ENCODE measurements around the gene ARHGAP44.
"Not testable (repeated sequence)": the region's sequence is repeated elsewhere in the genome, so short reads cannot be mapped to it uniquely, and the experiment has no call there.

The ARHGAP44 gene

DNA sequence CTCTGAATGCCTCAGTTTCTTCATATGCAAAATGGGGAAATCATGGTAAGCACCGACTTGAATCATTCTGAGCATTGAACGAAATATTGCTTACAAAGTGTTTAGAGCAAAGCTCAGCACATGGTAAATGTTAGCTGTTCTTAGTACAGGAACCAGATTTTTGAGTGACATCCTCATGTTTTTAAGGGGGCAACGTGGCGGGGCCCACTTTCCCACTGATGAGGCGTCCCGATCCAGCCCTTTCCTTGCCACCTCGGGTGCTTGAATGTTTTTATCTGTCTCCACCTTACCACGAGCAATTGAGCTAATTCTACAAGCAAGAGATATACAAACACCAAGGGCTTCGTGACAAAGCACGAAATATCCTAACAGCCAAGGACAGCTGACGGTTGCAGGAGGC is 178.7 kb downstream of the ARHGAP44 start:
- DNase-seq: no peak

GRCh38 chr17:12973496-12974004 is 184.3 kb downstream of the ARHGAP44 start:
- DNase-seq: no peak

DNA sequence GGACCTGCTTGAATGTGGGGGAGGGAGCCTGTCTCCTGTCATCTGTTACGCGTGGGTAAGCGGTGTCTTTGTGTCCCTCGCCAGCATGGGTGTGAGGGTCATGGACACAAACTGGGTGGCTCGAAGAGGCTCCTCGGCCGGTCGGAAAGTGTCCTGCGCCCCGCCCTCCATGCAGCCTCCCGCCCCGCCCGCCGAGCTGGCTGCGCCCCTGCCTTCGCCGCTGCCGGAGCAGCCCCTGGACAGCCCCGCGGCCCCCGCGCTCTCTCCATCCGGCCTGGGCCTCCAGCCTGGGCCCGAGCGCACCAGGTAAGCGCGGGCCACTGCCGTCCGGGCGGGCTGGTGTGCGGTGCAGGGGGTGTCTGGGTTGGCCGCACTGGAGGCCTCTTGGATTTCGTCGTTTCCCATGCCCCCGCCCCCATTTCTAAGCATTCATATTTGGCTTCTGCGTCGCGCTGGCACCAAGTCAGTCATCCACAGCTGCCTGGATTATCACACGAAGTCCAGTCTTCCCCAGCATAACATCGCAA is 184.8 kb downstream of the ARHGAP44 start:
- no peak for DNase-seq

GRCh38 chr17:12977008-12977751 is 187.9 kb downstream of the ARHGAP44 start:
- no peak for DNase-seq

- DNase-seq: not testable (repeated sequence)
Measured at GRCh38 chr17:12978787-12979186, 189.5 kb downstream of the ARHGAP44 start.

DNA sequence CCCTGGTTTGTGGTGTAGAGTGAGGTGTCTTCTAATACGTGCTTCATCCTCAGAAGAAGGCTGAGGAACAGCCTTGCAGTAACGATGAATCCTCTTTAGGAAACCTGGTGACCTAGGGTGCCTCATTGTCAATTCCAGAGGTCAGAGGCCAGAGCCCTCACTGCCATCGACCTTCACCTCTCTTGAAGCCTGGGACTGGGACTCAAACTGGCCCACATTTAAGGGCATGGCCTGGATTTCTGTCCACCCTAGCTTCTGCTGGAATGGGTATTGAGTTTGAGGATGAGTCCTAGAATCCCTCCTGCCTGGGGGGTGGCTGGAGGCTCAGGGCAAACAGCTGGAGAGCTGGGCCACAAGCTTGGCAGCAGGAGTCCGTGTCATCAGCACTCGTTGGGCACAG is 189.9 kb downstream of the ARHGAP44 start:
- DNase-seq: no peak

- DNase-seq: no peak
Measured at GRCh38 chr17:12979826-12980500, 190.7 kb downstream of the ARHGAP44 start.

DNA sequence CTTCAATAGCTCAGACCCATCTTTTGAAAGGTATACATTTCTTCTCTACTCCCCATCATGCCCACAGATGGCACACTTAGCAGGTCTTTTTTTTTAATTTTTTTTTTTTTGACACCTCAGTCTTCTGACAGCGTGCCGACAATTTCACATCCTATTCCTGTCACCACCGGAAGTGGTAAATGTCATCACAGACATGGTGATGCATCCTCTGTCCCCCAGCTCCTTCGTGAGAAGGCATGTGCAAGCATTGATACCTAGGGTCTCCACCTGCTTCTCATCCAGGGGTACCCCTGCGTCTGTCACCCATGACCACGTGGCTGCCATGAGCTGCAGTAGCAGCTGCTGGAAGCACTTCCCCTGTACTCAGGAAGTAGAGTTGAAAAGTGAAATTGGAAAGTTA is 192.9 kb downstream of the ARHGAP44 start:
- no peak for DNase-seq

DNA sequence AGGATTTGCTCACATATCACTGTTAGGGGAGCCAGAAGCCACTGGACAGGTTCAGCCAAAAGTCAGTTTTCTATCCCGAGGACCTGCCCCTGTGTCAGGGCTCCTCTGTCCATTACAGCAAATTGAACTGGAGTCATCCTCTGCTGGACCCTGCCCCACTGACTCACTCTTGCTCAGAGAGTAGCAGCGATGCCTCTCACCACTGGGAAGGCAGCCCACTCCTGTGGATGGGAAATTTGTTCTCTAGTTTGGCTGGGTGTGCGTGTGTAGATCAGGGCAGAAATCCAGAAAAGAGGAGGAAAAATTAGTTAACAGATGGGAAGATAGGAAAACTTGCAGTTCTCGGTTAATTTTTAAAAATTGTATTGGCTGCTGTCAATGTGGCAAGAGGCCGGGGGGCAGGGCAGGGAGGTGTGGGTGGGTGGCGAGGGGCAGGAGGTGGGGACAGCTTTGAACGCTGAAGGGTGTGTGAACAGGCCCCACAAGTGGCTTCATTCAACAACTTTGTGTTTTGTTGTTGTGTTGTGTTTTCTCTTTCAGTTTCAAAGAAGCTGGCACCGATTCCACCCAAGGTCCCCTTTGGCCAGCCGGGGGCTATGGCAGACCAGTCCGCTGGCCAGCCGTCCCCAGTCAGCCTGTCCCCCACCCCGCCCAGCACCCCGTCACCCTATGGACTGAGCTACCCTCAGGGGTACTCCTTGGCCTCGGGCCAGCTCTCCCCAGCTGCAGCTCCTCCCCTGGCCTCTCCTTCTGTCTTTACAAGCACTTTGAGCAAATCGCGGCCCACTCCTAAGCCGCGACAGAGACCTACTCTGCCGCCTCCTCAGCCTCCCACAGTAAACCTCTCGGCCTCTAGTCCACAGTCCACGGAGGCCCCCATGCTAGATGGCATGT is 194.9 kb downstream of the ARHGAP44 start:
- DNase-seq: no peak

GRCh38 chr17:12985431-12986293 is 196.4 kb downstream of the ARHGAP44 start:
- DNase-seq: no peak

DNA sequence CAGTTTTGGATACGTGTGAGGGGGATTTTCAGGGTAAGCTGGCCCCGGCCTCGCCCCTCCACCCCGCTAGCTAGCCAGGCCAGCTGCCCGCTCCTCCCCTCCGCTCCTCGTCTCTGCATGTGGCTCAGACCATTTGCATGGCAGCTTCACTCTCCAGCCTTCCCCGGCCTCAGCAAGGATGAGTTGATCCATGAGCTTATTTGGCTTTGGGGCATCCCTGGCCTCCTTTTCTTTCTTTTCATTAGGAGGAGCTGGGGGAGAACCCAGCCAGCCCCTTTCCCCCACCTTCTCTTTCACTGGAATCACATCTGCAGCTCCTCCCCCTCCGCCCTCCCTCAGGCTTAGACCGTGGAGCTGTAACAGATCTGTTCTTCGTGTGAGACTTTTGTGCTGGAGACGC is 197.8 kb downstream of the ARHGAP44 start:
- no peak for DNase-seq

DNA sequence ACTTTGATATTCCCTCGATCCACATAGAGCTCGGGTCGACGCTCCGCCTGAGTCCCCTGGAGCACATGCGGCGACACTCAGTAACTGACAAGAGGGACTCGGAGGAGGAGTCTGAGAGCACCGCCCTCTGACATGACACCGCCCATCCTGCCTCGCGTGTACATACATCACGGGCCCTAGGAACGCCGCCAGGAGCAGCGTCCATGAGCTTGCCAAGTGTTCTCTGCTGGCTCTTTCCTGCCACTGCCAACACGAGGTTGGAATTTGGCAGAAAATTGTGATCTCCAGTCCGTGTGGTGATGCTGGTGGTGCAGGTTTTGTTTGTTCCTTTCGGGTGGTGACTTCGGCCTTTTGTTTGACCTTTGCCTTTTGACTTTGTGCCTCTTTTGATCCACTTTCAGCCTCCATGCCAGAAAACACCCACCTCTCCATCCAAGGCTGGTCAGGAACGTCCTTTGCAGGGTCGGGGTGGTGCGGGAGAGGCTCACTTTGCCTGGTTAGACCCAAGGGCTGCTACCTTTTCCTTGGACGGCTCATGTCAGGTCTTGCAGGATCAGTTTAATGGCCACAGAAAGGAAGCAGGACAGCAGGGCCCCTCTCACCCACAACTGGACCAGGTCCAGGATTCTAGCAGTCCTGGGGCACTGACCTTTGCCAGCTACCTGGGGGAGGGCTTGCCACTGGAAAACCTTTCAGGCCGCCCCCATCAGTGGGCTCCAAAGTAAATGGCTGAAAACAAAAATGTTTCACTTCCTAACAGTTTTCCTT is 200.9 kb downstream of the ARHGAP44 start:
- DNase-seq: no peak

GRCh38 chr17:12990926-12991325 is 201.6 kb downstream of the ARHGAP44 start:
- DNase-seq: no peak

- DNase-seq: no peak
Measured at GRCh38 chr17:12992676-12993075, 203.4 kb downstream of the ARHGAP44 start.

GRCh38 chr17:12993631-12994030 is 204.3 kb downstream of the ARHGAP44 start:
- DNase-seq: no peak

DNA sequence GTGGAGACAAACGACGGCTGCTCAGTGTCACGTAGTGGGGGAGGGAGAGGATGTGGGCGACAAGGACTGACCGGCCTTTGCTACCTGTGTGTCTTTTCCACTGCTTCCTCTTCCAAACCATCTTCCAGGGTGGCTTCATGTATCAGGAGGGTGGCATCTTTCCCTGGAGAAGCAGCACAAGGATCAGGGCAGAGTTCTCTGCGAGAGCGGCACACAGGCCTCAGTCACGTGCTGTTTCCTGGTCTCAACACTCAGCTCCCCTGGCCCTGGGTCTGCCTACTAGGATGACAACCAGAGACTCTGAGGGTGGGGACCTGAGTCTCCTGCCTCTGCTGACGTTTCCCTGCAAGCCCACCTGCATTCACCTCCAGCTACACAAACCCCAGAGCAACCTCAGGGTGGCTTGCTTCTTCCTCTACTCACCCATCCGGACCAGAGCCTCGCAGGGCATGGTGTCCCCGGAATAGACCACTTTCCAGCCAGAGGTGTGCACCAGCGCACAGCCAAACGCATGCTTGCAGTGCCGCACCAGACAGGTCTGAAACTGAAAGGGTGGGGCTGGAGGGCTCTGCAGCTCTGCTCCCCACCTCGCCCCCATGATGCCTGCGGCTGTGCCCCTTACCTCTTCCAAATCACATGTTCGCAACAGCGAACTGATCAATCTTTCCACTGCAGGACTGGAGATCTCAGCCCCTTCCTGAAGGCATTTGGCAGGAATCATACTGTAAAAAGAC is 205.2 kb downstream of the ARHGAP44 start:
- DNase-seq: no peak

DNA sequence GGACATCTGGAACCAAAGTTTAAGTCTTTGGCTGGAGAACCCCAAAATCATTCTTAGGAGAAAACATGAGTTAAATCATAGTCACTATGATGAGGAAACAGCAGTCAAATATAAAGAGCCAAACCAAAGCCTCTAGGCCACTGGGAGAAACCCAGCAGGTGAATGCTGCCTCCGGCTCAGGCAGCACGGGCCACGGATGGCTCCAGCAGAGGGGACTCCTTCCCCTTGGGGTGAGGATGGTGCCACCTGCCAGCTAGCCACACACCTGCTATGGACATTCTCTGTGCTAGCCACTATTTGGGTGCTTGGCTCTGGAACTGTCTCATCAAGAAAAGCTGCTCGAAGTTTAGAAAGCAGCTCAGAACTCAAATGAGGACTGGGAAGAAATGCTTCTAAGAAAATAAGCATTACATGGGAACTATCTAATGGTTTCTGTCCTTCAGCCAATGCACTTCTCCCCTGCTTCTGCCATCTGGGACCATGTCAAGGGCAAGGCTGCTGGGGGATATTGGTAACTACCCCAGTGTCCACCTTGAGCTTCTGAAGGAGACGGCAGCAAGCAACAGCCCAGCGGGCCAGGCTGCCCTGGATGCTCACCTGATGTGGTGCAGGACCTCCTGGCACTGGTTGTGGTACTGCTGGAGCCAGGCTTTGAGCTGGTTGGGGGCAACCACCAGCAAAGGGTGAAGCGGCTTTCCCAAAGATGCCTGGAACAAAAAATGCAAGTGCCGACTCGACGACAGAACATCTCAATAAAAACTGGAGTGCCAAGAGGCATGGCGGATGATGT is 206.0 kb downstream of the ARHGAP44 start:
- DNase-seq: no peak

GRCh38 chr17:12995896-12996295 is 206.6 kb downstream of the ARHGAP44 start:
- DNase-seq: no peak

DNA sequence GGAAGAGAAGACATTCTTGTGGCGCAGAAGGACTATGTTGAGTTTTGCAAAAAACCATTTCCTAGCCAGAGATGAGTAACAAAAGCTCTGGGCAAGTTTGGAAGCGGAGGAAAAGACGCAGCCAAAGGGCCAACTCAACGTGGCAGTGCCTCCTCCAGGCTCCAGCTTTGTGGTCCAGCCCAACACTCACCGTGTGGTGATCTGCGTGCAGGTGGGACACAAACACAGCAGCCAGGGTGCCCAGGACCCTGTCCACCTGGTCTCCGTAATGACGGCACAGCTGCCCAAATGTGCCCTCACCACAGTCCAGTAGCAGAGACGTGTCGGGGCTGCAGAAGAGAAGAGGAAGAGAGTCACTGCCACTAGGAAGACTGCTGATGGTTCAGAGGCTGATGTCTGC is 207.1 kb downstream of the ARHGAP44 start:
- DNase-seq: no peak

DNA sequence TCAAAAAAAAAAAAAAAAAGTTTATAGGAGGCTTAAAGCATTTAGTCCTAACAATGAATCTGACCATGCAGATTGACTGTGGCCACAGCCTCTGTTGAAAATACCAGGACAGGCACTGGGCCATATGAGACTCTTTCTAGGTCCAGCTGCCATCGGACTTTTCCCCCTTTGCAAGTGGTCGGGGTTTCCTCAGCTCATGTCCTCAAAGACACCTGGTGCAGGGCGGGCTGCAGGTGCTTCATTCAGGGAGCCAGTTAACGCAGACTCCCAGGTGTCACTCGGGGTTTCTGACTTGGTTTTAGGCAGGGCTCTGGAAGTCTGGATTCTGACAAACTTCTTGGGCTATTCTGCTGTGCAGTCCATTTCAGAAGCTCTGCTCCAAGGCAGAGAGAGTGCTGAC is 207.6 kb downstream of the ARHGAP44 start:
- DNase-seq: no peak

Data from activated T-cell treated with anti-CD3 and anti-CD28 coated beads, Interleukin-2, amount 50 U/mL, for 1 hour (primary cell).